GM23338 (cell line): ENCODE results near the gene PGR.

Experiments
- EZH2phosphoT487 ChIP-seq: fragments of 200-600 bp; sonication (generic); IDR thresholded peaks from one replicate; pipeline ENCODE4 v1.8.1; 2018; ENCODE audit warnings: antibody characterized with exemption; ENCODE audit not compliant: unreplicated experiment
- ZNF331 ChIP-seq: fragments of 250-450 bp; sonication (Bioruptor Pico); IDR thresholded peaks from 2 replicates; pipeline ENCODE4 v1.5.0; 2020; ENCODE audit warnings: low read depth, mild to moderate bottlenecking, moderate library complexity
- TF ChIP-seq, protein P1 (sequence below), 2 experiments: fragments of 200-600 bp in 1 of 2; sonication (generic) in 1 of 2; conservative IDR thresholded peaks; 2 replicates each; pipeline versions ENCODE4 v1.5.1 to v1.6.1; 2016 to 2017; ENCODE audit warnings: antibody characterized with exemption in 2 of 2, low read depth in 2 of 2, mild to moderate bottlenecking in 2 of 2, moderate library complexity in 1 of 2

DNA sequence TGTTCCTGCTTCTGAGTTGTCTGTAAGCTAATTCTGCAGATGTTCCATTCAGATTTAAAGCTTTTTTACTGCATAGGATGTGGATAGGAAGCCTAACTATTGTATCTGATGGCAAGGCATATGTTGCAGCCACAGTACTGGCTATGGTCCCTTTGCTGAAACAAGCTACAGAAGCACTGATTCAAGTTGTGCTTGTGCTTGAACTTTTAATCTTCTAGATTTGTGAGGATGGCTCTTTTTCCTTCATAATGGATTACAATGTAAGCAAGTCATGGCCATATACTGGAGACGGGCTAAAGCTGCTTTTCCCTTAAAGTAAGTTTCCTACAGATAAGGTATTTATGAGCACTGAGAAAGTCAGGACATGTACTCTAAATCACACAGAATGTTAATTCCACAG lies 138.7 kb downstream of the PGR start:
- no peak for TF ChIP-seq EZH2phosphoT487
- TF ChIP-seq, protein P1, sequence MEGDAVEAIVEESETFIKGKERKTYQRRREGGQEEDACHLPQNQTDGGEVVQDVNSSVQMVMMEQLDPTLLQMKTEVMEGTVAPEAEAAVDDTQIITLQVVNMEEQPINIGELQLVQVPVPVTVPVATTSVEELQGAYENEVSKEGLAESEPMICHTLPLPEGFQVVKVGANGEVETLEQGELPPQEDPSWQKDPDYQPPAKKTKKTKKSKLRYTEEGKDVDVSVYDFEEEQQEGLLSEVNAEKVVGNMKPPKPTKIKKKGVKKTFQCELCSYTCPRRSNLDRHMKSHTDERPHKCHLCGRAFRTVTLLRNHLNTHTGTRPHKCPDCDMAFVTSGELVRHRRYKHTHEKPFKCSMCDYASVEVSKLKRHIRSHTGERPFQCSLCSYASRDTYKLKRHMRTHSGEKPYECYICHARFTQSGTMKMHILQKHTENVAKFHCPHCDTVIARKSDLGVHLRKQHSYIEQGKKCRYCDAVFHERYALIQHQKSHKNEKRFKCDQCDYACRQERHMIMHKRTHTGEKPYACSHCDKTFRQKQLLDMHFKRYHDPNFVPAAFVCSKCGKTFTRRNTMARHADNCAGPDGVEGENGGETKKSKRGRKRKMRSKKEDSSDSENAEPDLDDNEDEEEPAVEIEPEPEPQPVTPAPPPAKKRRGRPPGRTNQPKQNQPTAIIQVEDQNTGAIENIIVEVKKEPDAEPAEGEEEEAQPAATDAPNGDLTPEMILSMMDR (conservative IDR thresholded peaks at IDR 0.05; ENCODE audit: low read depth in 2 of 2), result no peak
- TF ChIP-seq ZNF331 (CRISPR knock-in tag), result no peak
